Measurements from ENCODE around the gene NPNT. TPM values are rescaled to one million over a fixed set of nuclear protein-coding genes. Genes with fewer than 3 reads are reported as not detected.

The NPNT gene
- total and polyA plus RNA-seq, 5 donors from 2014 or later = not detected

DNA sequence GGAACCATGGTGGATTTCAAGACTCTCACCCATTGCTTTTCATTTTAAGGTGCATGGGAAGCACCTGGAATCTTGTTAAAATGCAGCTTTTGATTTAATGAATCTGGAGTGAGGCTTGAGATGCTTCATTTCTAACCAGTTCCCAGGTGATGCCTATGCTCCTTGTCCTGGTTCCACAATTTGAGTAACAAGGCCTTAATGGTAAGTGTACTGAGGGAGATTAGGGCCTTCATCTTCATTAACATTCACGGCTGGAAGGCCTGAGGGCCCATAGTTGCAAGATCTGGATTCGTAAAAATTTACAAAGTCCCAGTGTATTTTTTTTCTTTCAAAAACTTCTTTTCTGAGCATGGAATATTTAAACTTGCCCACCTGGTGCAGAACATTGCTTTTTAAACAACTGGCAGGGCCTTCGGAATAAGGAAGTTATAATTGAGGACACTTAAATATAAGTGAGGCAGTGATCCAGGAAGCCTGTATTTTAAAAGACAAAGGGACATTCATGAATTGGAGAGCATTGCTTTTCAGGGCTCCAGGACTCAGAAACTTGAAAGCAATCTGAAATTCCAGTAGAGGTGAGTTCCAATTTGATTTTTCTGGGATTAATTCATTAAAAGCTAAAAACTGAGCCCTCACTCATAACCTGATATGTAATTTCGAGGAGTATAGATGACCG is 77.8 kb downstream of the NPNT start:
- Histone ChIP-seq H3K9me3 (ENCODE audit: control insufficient read depth in 2 of 2, low read length in 2 of 2) (no peaks in the 10 kb centered on the region), H3K36me3 (ENCODE audit: control insufficient read depth, insufficient read depth, low read length) (no peaks in the 10 kb centered on the region), H3K4me1 (ENCODE audit: control insufficient read depth, insufficient read depth, low read length, poor library complexity, severe bottlenecking) (no peaks in the 10 kb centered on the region), H3K27me3 (ENCODE audit: control insufficient read depth, insufficient read depth, low read length) (no peaks in the 10 kb centered on the region), H3K27ac (ENCODE audit: insufficient read depth, low read length, poor library complexity, severe bottlenecking) (no peak overlapping the region), H3K4me3 (ENCODE audit: low read depth, low read length) (no peak overlapping the region)
- Mint-ChIP-seq H3K4me1 (no peaks in the 10 kb centered on the region), H3K27me3 (no peaks in the 10 kb centered on the region), H3K36me3 (no peaks in the 10 kb centered on the region), H3K9me3 (peaks cover 0 to 5% (median 0%) of the 10 kb centered on the region in 7 donors), H3K27ac (no peak overlapping the region), H3K4me3 (no peak overlapping the region)
- DNase-seq = no peak
- ATAC-seq (ENCODE audit: low read depth in 2 of 2) = no peak

DNA sequence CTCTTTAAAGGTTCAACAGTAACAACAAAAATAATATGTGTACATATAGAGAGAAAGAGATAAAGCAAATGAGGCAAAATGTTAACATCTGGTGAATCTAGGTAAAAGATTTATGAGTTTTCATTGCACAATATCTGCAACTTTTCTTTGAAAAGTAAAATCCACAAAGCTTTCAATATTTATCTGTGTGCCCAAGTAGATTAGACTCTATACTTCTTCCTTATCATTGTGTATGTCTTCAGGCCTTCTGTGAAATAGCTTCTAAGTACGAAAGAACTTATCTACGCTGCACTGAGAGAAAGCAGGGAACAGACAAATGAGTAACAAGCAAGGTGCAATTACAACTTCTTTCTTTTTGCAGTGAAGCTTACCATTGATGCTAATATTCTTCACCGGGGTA is 81.6 kb downstream of the NPNT start:
- H3K27ac ChIP-seq (ENCODE audit: insufficient read depth, low read length, poor library complexity, severe bottlenecking) = no peak overlapping the region
- no peaks in the 10 kb centered on the region for H3K36me3 ChIP-seq (ENCODE audit: control insufficient read depth, insufficient read depth, low read length)
- H3K4me1 ChIP-seq (ENCODE audit: control insufficient read depth, insufficient read depth, low read length, poor library complexity, severe bottlenecking) = no peaks in the 10 kb centered on the region
- Mint-ChIP-seq H3K4me1 (no peaks in the 10 kb centered on the region), H3K4me3 (no peak overlapping the region), H3K27me3 (no peaks in the 10 kb centered on the region), H3K36me3 (no peaks in the 10 kb centered on the region), H3K27ac (no peak overlapping the region), H3K9me3 (peaks cover 0 to 3% (median 0%) of the 10 kb centered on the region in 7 donors)
- H3K9me3 ChIP-seq (ENCODE audit: control insufficient read depth in 2 of 2, low read length in 2 of 2) = no peaks in the 10 kb centered on the region
- H3K4me3 ChIP-seq (ENCODE audit: low read depth, low read length) = no peak overlapping the region
- DNase-seq (no peak), ATAC-seq (ENCODE audit: low read depth in 2 of 2) (no peak)
- H3K27me3 ChIP-seq (ENCODE audit: control insufficient read depth, insufficient read depth, low read length) = no peaks in the 10 kb centered on the region

DNA sequence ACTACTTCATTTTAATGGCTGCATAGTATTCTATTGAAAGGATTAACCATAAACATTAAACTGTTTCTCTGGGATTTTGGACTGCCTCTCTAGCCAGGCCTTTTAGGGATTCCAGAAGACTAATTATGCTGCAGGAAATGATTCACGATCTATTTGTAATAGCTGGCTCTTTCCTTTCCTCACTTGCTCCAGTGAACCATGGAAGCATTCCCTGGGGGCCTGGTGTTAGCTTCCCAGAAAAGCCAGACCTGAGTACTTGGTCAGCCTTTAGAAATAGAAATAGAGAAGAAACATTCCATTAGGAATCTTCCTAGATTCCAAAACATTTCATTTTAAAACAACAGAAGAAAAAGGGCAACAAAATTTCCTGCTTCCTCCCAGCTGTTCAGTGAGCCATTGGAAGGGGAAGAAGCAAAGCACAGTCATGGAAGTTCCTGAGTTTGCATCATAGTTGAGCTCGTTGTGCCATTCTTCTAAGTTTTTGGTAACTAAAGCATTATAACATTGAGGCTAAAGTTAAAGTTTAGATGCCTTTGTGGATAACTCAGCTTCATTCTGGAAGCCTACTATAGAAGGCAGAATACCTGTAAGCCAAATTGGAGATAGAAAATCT is 83.5 kb downstream of the NPNT start:
- Histone ChIP-seq H3K4me1 (ENCODE audit: control insufficient read depth, insufficient read depth, low read length, poor library complexity, severe bottlenecking) (no peaks in the 10 kb centered on the region), H3K27ac (ENCODE audit: insufficient read depth, low read length, poor library complexity, severe bottlenecking) (no peak overlapping the region), H3K27me3 (ENCODE audit: control insufficient read depth, insufficient read depth, low read length) (no peaks in the 10 kb centered on the region), H3K36me3 (ENCODE audit: control insufficient read depth, insufficient read depth, low read length) (no peaks in the 10 kb centered on the region), H3K4me3 (ENCODE audit: low read depth, low read length) (no peak overlapping the region), H3K9me3 (ENCODE audit: control insufficient read depth in 2 of 2, low read length in 2 of 2) (no peaks in the 10 kb centered on the region)
- DNase-seq (no peak), ATAC-seq (ENCODE audit: low read depth in 2 of 2) (no peak)
- peaks cover 0 to 4% (median 0%) of the 10 kb centered on the region in 7 donors for H3K9me3 Mint-ChIP-seq
- H3K27ac Mint-ChIP-seq = no peak overlapping the region
- H3K4me3 Mint-ChIP-seq = no peak overlapping the region
- no peaks in the 10 kb centered on the region for H3K36me3 Mint-ChIP-seq
- H3K4me1 Mint-ChIP-seq = no peaks in the 10 kb centered on the region
- no peaks in the 10 kb centered on the region for H3K27me3 Mint-ChIP-seq

DNA sequence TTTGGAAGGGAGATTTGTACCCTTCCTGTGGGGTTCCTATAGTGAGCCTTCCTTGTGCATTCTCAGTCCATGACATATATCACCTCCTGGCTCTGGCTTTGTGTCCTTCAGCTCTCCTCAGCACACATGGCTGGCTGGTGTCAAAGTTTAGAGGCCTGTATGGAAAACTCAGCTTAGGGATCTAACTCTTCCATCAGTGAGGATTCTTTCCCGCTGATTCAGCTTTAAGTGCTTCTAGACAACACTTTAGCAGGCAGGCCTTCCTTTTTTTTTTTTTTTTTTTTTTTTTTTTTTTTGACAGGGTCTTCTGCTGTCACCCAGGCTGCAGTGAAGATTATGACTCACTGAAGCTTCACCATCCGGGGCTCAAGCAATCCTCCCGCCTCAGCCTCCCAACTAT is 84.2 kb downstream of the NPNT start:
- Histone ChIP-seq H3K27me3 (ENCODE audit: control insufficient read depth, insufficient read depth, low read length) (no peaks in the 10 kb centered on the region), H3K4me3 (ENCODE audit: low read depth, low read length) (no peak overlapping the region), H3K36me3 (ENCODE audit: control insufficient read depth, insufficient read depth, low read length) (no peaks in the 10 kb centered on the region), H3K27ac (ENCODE audit: insufficient read depth, low read length, poor library complexity, severe bottlenecking) (no peak overlapping the region), H3K4me1 (ENCODE audit: control insufficient read depth, insufficient read depth, low read length, poor library complexity, severe bottlenecking) (no peaks in the 10 kb centered on the region), H3K9me3 (ENCODE audit: control insufficient read depth in 2 of 2, low read length in 2 of 2) (no peaks in the 10 kb centered on the region)
- no peak for ATAC-seq (ENCODE audit: low read depth in 2 of 2)
- no peaks in the 10 kb centered on the region for H3K36me3 Mint-ChIP-seq
- DNase-seq = no peak
- peaks cover 0 to 4% (median 0%) of the 10 kb centered on the region in 7 donors for H3K9me3 Mint-ChIP-seq
- H3K4me3 Mint-ChIP-seq = no peak overlapping the region
- H3K27me3 Mint-ChIP-seq = no peaks in the 10 kb centered on the region
- no peaks in the 10 kb centered on the region for H3K4me1 Mint-ChIP-seq
- no peak overlapping the region for H3K27ac Mint-ChIP-seq

DNA sequence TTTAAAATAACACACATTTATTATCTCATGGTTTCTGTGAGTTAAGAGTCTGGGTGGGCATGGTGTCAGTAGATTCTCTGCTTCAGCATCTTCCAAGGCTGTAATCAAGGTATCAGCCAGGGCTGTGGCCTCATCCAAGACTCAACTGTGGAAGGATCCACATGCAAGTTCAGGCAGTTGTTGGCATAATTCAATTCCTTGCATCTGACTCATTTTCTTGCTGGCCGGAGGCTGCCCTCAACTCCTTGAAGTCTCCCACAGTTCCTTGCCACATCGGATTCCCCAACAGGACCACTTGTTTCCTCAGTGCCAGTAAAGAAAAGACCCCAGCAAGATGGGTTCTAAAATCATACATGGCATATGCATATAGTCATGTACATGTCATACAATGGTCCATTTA is 93.4 kb downstream of the NPNT start:
- Histone ChIP-seq H3K4me1 (ENCODE audit: control insufficient read depth, insufficient read depth, low read length, poor library complexity, severe bottlenecking) (no peaks in the 10 kb centered on the region), H3K27ac (ENCODE audit: insufficient read depth, low read length, poor library complexity, severe bottlenecking) (no peak overlapping the region), H3K4me3 (ENCODE audit: low read depth, low read length) (no peak overlapping the region), H3K27me3 (ENCODE audit: control insufficient read depth, insufficient read depth, low read length) (no peaks in the 10 kb centered on the region), H3K9me3 (ENCODE audit: control insufficient read depth in 2 of 2, low read length in 2 of 2) (no peaks in the 10 kb centered on the region), H3K36me3 (ENCODE audit: control insufficient read depth, insufficient read depth, low read length) (no peaks in the 10 kb centered on the region)
- Mint-ChIP-seq H3K27me3 (no peaks in the 10 kb centered on the region), H3K4me1 (no peaks in the 10 kb centered on the region), H3K36me3 (no peaks in the 10 kb centered on the region), H3K27ac (no peak overlapping the region), H3K9me3 (peaks cover 0 to 11% (median 2%) of the 10 kb centered on the region in 7 donors), H3K4me3 (no peak overlapping the region)
- no peak for ATAC-seq (ENCODE audit: low read depth in 2 of 2)
- no peak for DNase-seq

DNA sequence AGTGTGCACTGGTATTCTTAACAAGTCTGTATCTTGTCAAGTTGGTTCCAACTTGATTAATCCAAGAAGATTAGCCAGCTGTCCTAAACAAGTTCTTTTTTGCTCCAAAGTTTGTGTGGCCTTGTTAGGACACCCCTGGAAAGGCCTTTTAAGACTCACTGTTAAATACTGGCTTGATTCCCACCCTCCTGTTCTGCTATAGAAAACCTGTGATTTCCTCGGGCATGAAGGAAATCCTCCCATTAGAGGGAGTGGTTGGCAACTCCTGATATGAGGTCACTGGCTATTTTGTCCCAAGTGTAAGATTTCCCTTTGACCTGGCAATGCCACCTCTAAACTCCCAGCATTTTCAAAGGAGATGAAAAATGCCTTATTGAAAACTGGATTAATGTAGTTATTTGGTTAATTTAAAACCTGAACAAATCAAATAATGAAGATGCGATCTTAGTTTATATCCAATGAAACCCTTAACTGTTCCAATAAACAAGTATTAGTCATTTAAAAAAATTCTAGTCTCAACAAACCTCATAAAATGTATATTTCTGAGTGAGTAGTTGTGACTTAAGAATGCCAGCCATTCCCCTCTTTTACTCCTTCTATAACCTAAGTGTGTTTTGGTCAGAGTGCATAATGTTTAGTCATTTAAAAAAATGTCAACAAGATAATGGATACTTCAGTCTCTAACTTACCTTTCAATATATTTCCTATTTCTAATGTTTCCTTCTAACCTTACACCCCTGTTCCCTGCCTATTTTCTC is 94.4 kb downstream of the NPNT start:
- DNase-seq = no peak
- no peak overlapping the region for H3K4me3 ChIP-seq (ENCODE audit: low read depth, low read length)
- no peak overlapping the region for H3K27ac Mint-ChIP-seq
- H3K36me3 Mint-ChIP-seq = no peaks in the 10 kb centered on the region
- H3K4me3 Mint-ChIP-seq = no peak overlapping the region
- peaks cover 0 to 11% (median 2%) of the 10 kb centered on the region in 7 donors for H3K9me3 Mint-ChIP-seq
- no peaks in the 10 kb centered on the region for H3K4me1 ChIP-seq (ENCODE audit: control insufficient read depth, insufficient read depth, low read length, poor library complexity, severe bottlenecking)
- no peaks in the 10 kb centered on the region for H3K36me3 ChIP-seq (ENCODE audit: control insufficient read depth, insufficient read depth, low read length)
- no peak for ATAC-seq (ENCODE audit: low read depth in 2 of 2)
- H3K27me3 ChIP-seq (ENCODE audit: control insufficient read depth, insufficient read depth, low read length) = no peaks in the 10 kb centered on the region
- H3K9me3 ChIP-seq (ENCODE audit: control insufficient read depth in 2 of 2, low read length in 2 of 2) = no peaks in the 10 kb centered on the region
- no peaks in the 10 kb centered on the region for H3K27me3 Mint-ChIP-seq
- H3K27ac ChIP-seq (ENCODE audit: insufficient read depth, low read length, poor library complexity, severe bottlenecking) = no peak overlapping the region
- H3K4me1 Mint-ChIP-seq = no peaks in the 10 kb centered on the region

DNA sequence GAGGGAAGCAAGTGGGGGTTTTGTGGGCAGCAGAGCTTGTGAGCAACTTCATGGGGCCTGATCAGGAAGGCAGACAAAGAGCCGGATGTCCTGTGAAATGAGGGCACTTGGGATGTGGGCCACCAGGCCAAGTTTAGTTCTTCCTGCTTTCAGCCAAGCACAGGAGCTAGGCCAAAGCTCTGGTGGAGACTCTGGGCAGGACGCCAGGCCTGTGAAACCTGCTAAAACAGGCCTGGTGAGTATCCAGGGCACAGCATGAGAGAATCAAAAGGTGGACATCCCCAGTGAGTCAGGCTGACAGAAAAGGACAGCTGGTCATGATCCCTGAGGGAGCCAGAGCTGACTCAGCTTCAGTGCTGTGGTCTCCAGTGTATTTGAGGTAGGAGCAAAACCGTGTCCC is 95.7 kb downstream of the NPNT start:
- H3K4me1 ChIP-seq (ENCODE audit: control insufficient read depth, insufficient read depth, low read length, poor library complexity, severe bottlenecking) = no peaks in the 10 kb centered on the region
- no peaks in the 10 kb centered on the region for H3K4me1 Mint-ChIP-seq
- ATAC-seq (ENCODE audit: low read depth in 2 of 2) (no peak), DNase-seq (no peak)
- no peak overlapping the region for H3K27ac Mint-ChIP-seq
- H3K36me3 ChIP-seq (ENCODE audit: control insufficient read depth, insufficient read depth, low read length) = no peaks in the 10 kb centered on the region
- no peak overlapping the region for H3K27ac ChIP-seq (ENCODE audit: insufficient read depth, low read length, poor library complexity, severe bottlenecking)
- H3K27me3 Mint-ChIP-seq = no peaks in the 10 kb centered on the region
- no peaks in the 10 kb centered on the region for H3K36me3 Mint-ChIP-seq
- no peak overlapping the region for H3K4me3 ChIP-seq (ENCODE audit: low read depth, low read length)
- H3K27me3 ChIP-seq (ENCODE audit: control insufficient read depth, insufficient read depth, low read length) = no peaks in the 10 kb centered on the region
- H3K9me3 Mint-ChIP-seq = peaks cover 0 to 11% (median 2%) of the 10 kb centered on the region in 7 donors
- H3K4me3 Mint-ChIP-seq = no peak overlapping the region
- no peaks in the 10 kb centered on the region for H3K9me3 ChIP-seq (ENCODE audit: control insufficient read depth in 2 of 2, low read length in 2 of 2)

Measured in CD4-positive, CD25-positive, alpha-beta regulatory T cell (primary cell).